Uterus (tissue), 4 donors: ENCODE data around the gene HUNK. TPM values are rescaled to one million over a fixed set of nuclear protein-coding genes. Genes with fewer than 3 reads are reported as not detected.

Experiments used
- DNase-seq, 2 donors: peaks; one replicate each; pipeline ENCODE4 v3.0.0-alpha.2; 2019 to 2020
- H3K27ac ChIP-seq, 2 donors: fragments of 200-600 bp; sonication (generic); 1 replicate in 1 of 2; 2 replicates in 1 of 2; pipeline ENCODE4 v1.5.1; 2016 to 2018
- H3K27me3 ChIP-seq, 2 donors: fragments of 200-600 bp; sonication (generic); one replicate each; pipeline ENCODE4 v1.5.1; 2018 to 2019; ENCODE audit warnings: control low read depth in 1 of 2
- H3K36me3 ChIP-seq, 2 donors: fragments of 200-600 bp; sonication (generic); one replicate each; pipeline ENCODE4 v1.5.1; 2019; ENCODE audit warnings: control low read depth in 1 of 2
- H3K4me1 ChIP-seq, 2 donors: fragments of 200-600 bp; sonication (generic); one replicate each; pipeline ENCODE4 v1.5.1; 2018 to 2019; ENCODE audit warnings: control low read depth in 1 of 2
- H3K4me3 ChIP-seq, 2 donors: fragments of 200-600 bp; sonication (generic); 1 replicate in 1 of 2; 2 replicates in 1 of 2; pipeline ENCODE4 v1.5.1; 2018 to 2019; ENCODE audit warnings: mild to moderate bottlenecking in 1 of 2
- H3K9me3 ChIP-seq, 2 donors: fragments of 200-600 bp; sonication (generic); one replicate each; pipeline ENCODE4 v1.5.1; 2019; ENCODE audit warnings: control low read depth in 1 of 2
- POLR2A ChIP-seq, 2 donors: fragments of 450-650 bp; IDR thresholded peaks; one replicate each; pipeline ENCODE4 v1.6.1; 2016; ENCODE audit warnings: antibody characterized with exemption in 2 of 2, mild to moderate bottlenecking in 1 of 2, moderate library complexity in 1 of 2
- intact Hi-C: fragments of 100-400 bp; cut with DNase I; formaldehyde crosslinking; loops from one replicate; pipeline ENCODE4 v1.15.1; 2023; ENCODE audit warnings: low total_unique reads
- total RNA-seq, 4 donors: library from RNA; depleted of rRNA in 3 of 4; stranded (reverse); fragments of >200 nt in 3 of 4; gene quantifications; one replicate each; pipeline versions ENCODE4 v1.1.0 to v1.2.4, GENCODE V29; 2014 to 2023
- TF ChIP-seq, protein P1 (sequence below), 4 experiments: fragments of 200-600 bp in 2 of 4; fragments of 450-650 bp in 2 of 4; sonication (generic) in 2 of 4; IDR thresholded peaks; one replicate each; pipeline ENCODE4 v1.5.1; 2016 to 2019; ENCODE audit warnings: antibody characterized with exemption in 4 of 4, mild to moderate bottlenecking in 2 of 4, moderate library complexity in 1 of 4
- donor health status: DM: yes; HTN: yes; CAD: no.

HUNK gene
- total RNA-seq, 4 donors from 2014 or later, result 1.5 to 8.8 (median 4.6) TPM

DNA sequence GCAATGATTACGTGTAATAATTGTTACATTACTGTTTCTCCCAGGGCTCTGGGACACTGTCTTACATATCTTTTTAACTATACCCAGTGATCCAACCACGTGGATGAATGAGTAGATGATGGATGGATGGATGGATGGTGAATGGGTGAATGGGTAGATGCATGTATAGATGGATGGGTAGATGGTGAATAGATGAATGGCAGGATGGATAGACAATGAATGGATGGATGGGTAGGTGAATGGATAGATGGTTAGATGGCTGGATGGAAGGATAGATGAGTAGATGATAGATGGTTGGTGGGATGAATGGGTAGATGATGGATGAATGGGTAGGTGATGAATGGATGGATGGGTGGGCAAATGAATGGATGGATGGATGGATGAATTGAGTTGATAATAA is 135.9 kb downstream of the HUNK start:
- Histone ChIP-seq H3K4me3 (no peak overlapping the region), H3K9me3 (no peaks in the 10 kb centered on the region), H3K4me1 (no peaks in the 10 kb centered on the region), H3K27me3 (no peaks in the 10 kb centered on the region), H3K27ac (no peak overlapping the region), H3K36me3 (no peaks in the 10 kb centered on the region)
- TF ChIP-seq, protein P1, sequence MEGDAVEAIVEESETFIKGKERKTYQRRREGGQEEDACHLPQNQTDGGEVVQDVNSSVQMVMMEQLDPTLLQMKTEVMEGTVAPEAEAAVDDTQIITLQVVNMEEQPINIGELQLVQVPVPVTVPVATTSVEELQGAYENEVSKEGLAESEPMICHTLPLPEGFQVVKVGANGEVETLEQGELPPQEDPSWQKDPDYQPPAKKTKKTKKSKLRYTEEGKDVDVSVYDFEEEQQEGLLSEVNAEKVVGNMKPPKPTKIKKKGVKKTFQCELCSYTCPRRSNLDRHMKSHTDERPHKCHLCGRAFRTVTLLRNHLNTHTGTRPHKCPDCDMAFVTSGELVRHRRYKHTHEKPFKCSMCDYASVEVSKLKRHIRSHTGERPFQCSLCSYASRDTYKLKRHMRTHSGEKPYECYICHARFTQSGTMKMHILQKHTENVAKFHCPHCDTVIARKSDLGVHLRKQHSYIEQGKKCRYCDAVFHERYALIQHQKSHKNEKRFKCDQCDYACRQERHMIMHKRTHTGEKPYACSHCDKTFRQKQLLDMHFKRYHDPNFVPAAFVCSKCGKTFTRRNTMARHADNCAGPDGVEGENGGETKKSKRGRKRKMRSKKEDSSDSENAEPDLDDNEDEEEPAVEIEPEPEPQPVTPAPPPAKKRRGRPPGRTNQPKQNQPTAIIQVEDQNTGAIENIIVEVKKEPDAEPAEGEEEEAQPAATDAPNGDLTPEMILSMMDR (IDR thresholded peaks at IDR 0.05), result no peak
- TF ChIP-seq POLR2A (IDR thresholded peaks at IDR 0.05), result no peak
- intact Hi-C loops, result no loop called here
- DNase-seq, result no peak

DNA sequence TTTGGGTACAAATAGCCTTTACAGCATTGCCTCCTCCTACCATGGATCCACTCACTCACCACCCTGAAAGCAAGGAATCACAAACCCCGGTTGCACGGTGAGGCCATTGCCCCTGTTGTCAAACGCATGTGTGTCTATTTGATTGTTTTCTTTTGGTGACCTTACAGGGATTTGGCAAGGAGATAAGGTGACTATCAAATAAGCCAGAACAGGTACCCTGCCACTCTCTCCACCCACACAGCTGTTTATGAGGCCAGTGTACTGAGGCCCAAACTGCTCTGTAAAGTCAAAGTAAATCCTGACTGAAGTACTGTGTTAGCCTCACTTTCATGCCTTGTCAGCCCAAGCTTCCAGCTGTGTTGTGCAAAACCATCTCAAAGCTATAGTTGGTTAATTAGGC is 136.4 kb downstream of the HUNK start:
- TF ChIP-seq, protein P1 (IDR thresholded peaks at IDR 0.05), result no peak
- no peak for TF ChIP-seq POLR2A (IDR thresholded peaks at IDR 0.05)
- intact Hi-C loops, result no loop called here
- no peak for DNase-seq

DNA sequence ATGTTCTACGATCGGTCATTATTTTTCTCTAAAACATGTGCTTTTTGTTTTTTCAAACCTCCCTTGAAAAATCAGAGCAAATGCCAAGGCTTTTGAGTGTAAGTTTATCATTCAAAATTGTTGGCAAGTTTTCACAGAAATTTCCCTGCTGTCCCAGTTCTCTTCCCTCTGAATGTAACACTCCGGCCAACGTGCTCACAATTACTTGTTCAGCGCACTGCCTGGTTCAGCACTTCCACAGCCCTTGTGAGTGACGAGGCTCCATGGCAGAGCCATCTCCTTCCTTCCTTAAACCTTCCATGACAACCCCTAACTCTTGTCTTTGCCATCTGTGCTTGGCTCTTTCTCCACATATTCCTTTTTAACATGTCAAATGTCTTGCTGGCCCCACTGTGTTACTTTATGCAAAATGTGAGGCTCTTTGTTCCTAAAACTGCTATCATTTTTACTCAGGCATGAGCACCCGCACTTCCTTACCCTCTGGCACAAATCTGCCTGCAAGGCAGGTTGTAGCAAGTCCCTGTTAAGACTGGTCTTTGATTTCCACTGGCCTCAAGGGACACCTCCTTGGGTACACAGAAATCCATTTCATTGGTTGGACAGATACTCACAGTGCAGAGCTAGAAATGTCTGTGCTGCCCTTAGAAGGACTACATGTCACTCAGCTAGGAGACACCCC is 142.8 kb downstream of the HUNK start:
- intact Hi-C loops, result no loop called here
- no peaks in the 10 kb centered on the region for H3K27me3 ChIP-seq
- no peak for TF ChIP-seq POLR2A (IDR thresholded peaks at IDR 0.05)
- TF ChIP-seq, protein P1 (IDR thresholded peaks at IDR 0.05), result no peak
- no peak overlapping the region for H3K4me3 ChIP-seq
- no peaks in the 10 kb centered on the region for H3K4me1 ChIP-seq
- H3K36me3 ChIP-seq, result no peaks in the 10 kb centered on the region
- no peaks in the 10 kb centered on the region for H3K9me3 ChIP-seq
- no peak for DNase-seq
- no peak overlapping the region for H3K27ac ChIP-seq

More for the DNA sequence above, 136.4 kb downstream of the HUNK start:
- no peak overlapping the region for H3K27ac ChIP-seq
- no peak overlapping the region for H3K4me3 ChIP-seq
- H3K36me3 ChIP-seq, result no peaks in the 10 kb centered on the region
- H3K27me3 ChIP-seq, result no peaks in the 10 kb centered on the region
- no peaks in the 10 kb centered on the region for H3K9me3 ChIP-seq
- no peaks in the 10 kb centered on the region for H3K4me1 ChIP-seq

DNA sequence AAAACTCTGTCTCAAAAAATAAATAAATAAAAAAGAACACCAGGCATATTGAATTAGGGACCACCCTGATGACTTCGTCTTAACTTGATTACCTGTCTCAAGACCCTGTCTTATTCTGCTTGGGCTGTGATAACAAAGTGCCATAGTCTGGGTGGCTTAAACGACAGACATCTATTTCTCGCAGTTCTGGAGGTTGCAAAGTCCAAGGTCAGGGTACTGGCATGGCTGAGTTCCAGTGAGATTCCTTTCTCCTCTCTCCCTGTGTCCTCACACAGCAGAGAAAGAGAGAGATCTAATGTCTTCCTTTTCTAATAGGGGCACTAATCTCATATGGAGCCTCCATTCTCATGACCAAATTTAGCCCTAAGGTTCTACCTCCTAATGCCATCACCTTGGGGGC is 145.6 kb downstream of the HUNK start:
- DNase-seq, result no peak
- intact Hi-C loops, result no loop called here
- TF ChIP-seq, protein P1 (IDR thresholded peaks at IDR 0.05), result no peak
- no peak for TF ChIP-seq POLR2A (IDR thresholded peaks at IDR 0.05)
- H3K4me1 ChIP-seq, result no peaks in the 10 kb centered on the region
- H3K4me3 ChIP-seq, result no peak overlapping the region
- H3K36me3 ChIP-seq, result no peaks in the 10 kb centered on the region
- no peak overlapping the region for H3K27ac ChIP-seq
- no peaks in the 10 kb centered on the region for H3K9me3 ChIP-seq
- H3K27me3 ChIP-seq, result no peaks in the 10 kb centered on the region

DNA sequence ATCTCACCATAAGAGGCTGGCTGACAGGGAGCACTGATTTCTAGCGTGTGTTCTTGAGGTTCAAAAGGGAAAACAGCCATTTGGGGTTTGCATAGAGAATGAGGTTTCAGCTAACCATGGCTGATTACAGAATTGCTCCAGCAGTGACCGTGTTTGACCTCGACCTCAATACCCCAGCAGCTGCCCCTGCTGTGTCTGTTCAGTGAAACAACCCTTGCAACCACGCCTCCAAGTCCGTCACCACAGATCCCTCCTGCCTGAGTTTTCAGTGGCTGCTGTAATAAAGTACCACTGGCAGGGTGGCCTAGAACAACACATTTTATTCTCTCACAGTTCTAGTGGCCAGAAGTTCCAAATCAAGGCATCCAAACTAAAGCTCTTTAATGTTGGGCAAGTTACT is 147.7 kb downstream of the HUNK start:
- TF ChIP-seq POLR2A (IDR thresholded peaks at IDR 0.05), result no peak
- TF ChIP-seq, protein P1 (IDR thresholded peaks at IDR 0.05), result no peak
- Histone ChIP-seq H3K4me1 (no peaks in the 10 kb centered on the region), H3K4me3 (no peak overlapping the region), H3K9me3 (no peaks in the 10 kb centered on the region), H3K27me3 (no peaks in the 10 kb centered on the region), H3K27ac (no peak overlapping the region), H3K36me3 (no peaks in the 10 kb centered on the region)
- intact Hi-C loops, result no loop called here
- DNase-seq, result no peak
